SJCRH30 (cell line): ENCODE measurements around the gene MYL7. TPM values are rescaled to one million over a fixed set of nuclear protein-coding genes. Genes with fewer than 3 reads are reported as not detected.

Experiments
- DNase-seq, 2 experiments: peaks; one replicate each; pipeline ENCODE4 v3.0.0-alpha.2; 2015 to 2020
- H3K27ac ChIP-seq: fragments of 250-450 bp; sonication (Bioruptor Pico); 2 replicates; pipeline ENCODE4 v1.5.1; 2020; ENCODE audit warnings: mild to moderate bottlenecking, moderate library complexity
- H3K27me3 ChIP-seq: fragments of 250-450 bp; sonication (Bioruptor Pico); 2 replicates; pipeline ENCODE4 v1.5.1; 2020; ENCODE audit warnings: mild to moderate bottlenecking, moderate library complexity
- H3K36me3 ChIP-seq: fragments of 250-450 bp; sonication (Bioruptor Pico); 2 replicates; pipeline ENCODE4 v1.5.1; 2020; ENCODE audit warnings: mild to moderate bottlenecking, moderate library complexity
- H3K4me1 ChIP-seq: fragments of 250-450 bp; sonication (Bioruptor Pico); 2 replicates; pipeline ENCODE4 v1.5.1; 2020; ENCODE audit warnings: mild to moderate bottlenecking, moderate library complexity
- H3K4me3 ChIP-seq: fragments of 250-450 bp; sonication (Bioruptor Pico); 2 replicates; pipeline ENCODE4 v1.5.1; 2020; ENCODE audit warnings: mild to moderate bottlenecking, moderate library complexity
- H3K9me3 ChIP-seq: fragments of 250-450 bp; sonication (Bioruptor Pico); replicated peaks from 2 replicates; pipeline ENCODE4 v1.5.1; 2020; ENCODE audit warnings: mild to moderate bottlenecking, moderate library complexity
- total RNA-seq: library from RNA; depleted of rRNA; stranded (reverse); fragments of >200 nt; shearing (Covaris generic); gene quantifications from 2 replicates; pipeline ENCODE4 v1.2.3, GENCODE V29; 2014

The MYL7 gene
- total RNA-seq, 1 experiment from 2014 or later, result not detected

GRCh38 chr7:44149571-44150465 is 8.7 kb upstream of the MYL7 start:
- Histone ChIP-seq H3K4me1 (peaks cover 30% of the 10 kb centered on the region), H3K9me3 (no peaks in the 10 kb centered on the region), H3K4me3 (no peak overlapping the region), H3K36me3 (no peaks in the 10 kb centered on the region), H3K27ac (no peak overlapping the region), H3K27me3 (no peaks in the 10 kb centered on the region)
- DNase-seq, result peak in 1 of 2 experiments; percentile 38

- Histone ChIP-seq H3K36me3 (no peaks in the 10 kb centered on the region), H3K27me3 (no peaks in the 10 kb centered on the region), H3K27ac (no peak overlapping the region), H3K9me3 (no peaks in the 10 kb centered on the region), H3K4me1 (peaks cover 31% of the 10 kb centered on the region), H3K4me3 (no peak overlapping the region)
- no peak for DNase-seq
Observed at GRCh38 chr7:44148961-44149536, 7.9 kb upstream of the MYL7 start.

GRCh38 chr7:44148166-44148565 is 7.0 kb upstream of the MYL7 start:
- Histone ChIP-seq H3K27me3 (no peaks in the 10 kb centered on the region), H3K4me1 (peaks cover 34% of the 10 kb centered on the region), H3K36me3 (no peaks in the 10 kb centered on the region), H3K4me3 (no peak overlapping the region), H3K9me3 (no peaks in the 10 kb centered on the region), H3K27ac (no peak overlapping the region)
- no peak for DNase-seq

- peaks cover 34% of the 10 kb centered on the region for H3K4me1 ChIP-seq
- no peak overlapping the region for H3K27ac ChIP-seq
- DNase-seq, result no peak
- no peaks in the 10 kb centered on the region for H3K27me3 ChIP-seq
- no peaks in the 10 kb centered on the region for H3K36me3 ChIP-seq
- H3K9me3 ChIP-seq, result no peaks in the 10 kb centered on the region
- H3K4me3 ChIP-seq, result no peak overlapping the region
Observed at GRCh38 chr7:44147026-44147991, 6.2 kb upstream of the MYL7 start.

GRCh38 chr7:44145969-44146911 is 5.1 kb upstream of the MYL7 start:
- Histone ChIP-seq H3K27ac (no peak overlapping the region), H3K27me3 (no peaks in the 10 kb centered on the region), H3K36me3 (no peaks in the 10 kb centered on the region), H3K9me3 (no peaks in the 10 kb centered on the region), H3K4me3 (no peak overlapping the region), H3K4me1 (peaks cover 23% of the 10 kb centered on the region)
- no peak for DNase-seq

GRCh38 chr7:44145479-44145968 is 4.4 kb upstream of the MYL7 start:
- H3K9me3 ChIP-seq, result no peaks in the 10 kb centered on the region
- DNase-seq, result peak in 1 of 2 experiments; percentile 1
- H3K4me3 ChIP-seq, result no peak overlapping the region
- no peaks in the 10 kb centered on the region for H3K36me3 ChIP-seq
- no peaks in the 10 kb centered on the region for H3K27me3 ChIP-seq
- H3K27ac ChIP-seq, result no peak overlapping the region
- peaks cover 16% of the 10 kb centered on the region for H3K4me1 ChIP-seq

- no peak overlapping the region for H3K4me3 ChIP-seq
- H3K4me1 ChIP-seq, result peaks cover 11% of the 10 kb centered on the region
- H3K9me3 ChIP-seq, result no peaks in the 10 kb centered on the region
- no peak for DNase-seq
- no peaks in the 10 kb centered on the region for H3K36me3 ChIP-seq
- no peaks in the 10 kb centered on the region for H3K27me3 ChIP-seq
- no peak overlapping the region for H3K27ac ChIP-seq
Observed at GRCh38 chr7:44144968-44145478, 3.9 kb upstream of the MYL7 start.

- Histone ChIP-seq H3K36me3 (no peaks in the 10 kb centered on the region), H3K9me3 (no peaks in the 10 kb centered on the region), H3K4me3 (no peak overlapping the region), H3K27me3 (no peaks in the 10 kb centered on the region), H3K4me1 (peaks cover 5% of the 10 kb centered on the region), H3K27ac (no peak overlapping the region)
- DNase-seq, result no peak
Observed at GRCh38 chr7:44144426-44144967, 3.4 kb upstream of the MYL7 start.

GRCh38 chr7:44143646-44144250 is 2.6 kb upstream of the MYL7 start:
- Histone ChIP-seq H3K27ac (no peak overlapping the region), H3K4me3 (no peak overlapping the region), H3K36me3 (no peaks in the 10 kb centered on the region), H3K9me3 (no peaks in the 10 kb centered on the region), H3K27me3 (no peaks in the 10 kb centered on the region), H3K4me1 (peaks cover 4% of the 10 kb centered on the region; the same call in 1 of the 2 replicates)
- no peak for DNase-seq

GRCh38 chr7:44142028-44142427 is 896 bp upstream of the MYL7 start:
- no peaks in the 10 kb centered on the region for H3K36me3 ChIP-seq
- no peak overlapping the region for H3K4me3 ChIP-seq
- H3K27me3 ChIP-seq, result no peaks in the 10 kb centered on the region
- no peak overlapping the region for H3K27ac ChIP-seq
- DNase-seq, result no peak
- no peaks in the 10 kb centered on the region for H3K9me3 ChIP-seq
- peaks cover 11% of the 10 kb centered on the region; the same call in 1 of the 2 replicates for H3K4me1 ChIP-seq

GRCh38 chr7:44140341-44140740 is 791 bp downstream of the MYL7 start:
- Histone ChIP-seq H3K9me3 (no peaks in the 10 kb centered on the region), H3K27me3 (no peaks in the 10 kb centered on the region), H3K27ac (no peak overlapping the region), H3K36me3 (no peaks in the 10 kb centered on the region), H3K4me3 (no peak overlapping the region), H3K4me1 (peaks cover 11% of the 10 kb centered on the region; the same call in 1 of the 2 replicates)
- DNase-seq, result no peak

GRCh38 chr7:44139311-44140010 is 1.7 kb downstream of the MYL7 start:
- Histone ChIP-seq H3K4me3 (no peak overlapping the region), H3K27me3 (no peaks in the 10 kb centered on the region), H3K4me1 (peaks cover 11% of the 10 kb centered on the region; the same call in 1 of the 2 replicates), H3K9me3 (no peaks in the 10 kb centered on the region), H3K36me3 (no peaks in the 10 kb centered on the region), H3K27ac (no peak overlapping the region)
- no peak for DNase-seq
